Rectal smooth muscle tissue (tissue), 1 donor: ENCODE data around the gene BCL11A.

Experiments used
- H3K27ac ChIP-seq: one replicate; pipeline ENCODE4 v1.7.0; 2013; ENCODE audit warnings: low read depth, low read length, inconsistent platforms
- H3K27me3 ChIP-seq: one replicate; pipeline ENCODE4 v1.7.0; 2013; ENCODE audit warnings: low read length; ENCODE audit not compliant: control insufficient read depth, insufficient read depth
- H3K36me3 ChIP-seq: one replicate; pipeline ENCODE4 v1.7.0; 2013; ENCODE audit warnings: low read length; ENCODE audit not compliant: control insufficient read depth, insufficient read depth
- H3K4me1 ChIP-seq: one replicate; pipeline ENCODE4 v1.7.0; 2013; ENCODE audit warnings: low read length; ENCODE audit not compliant: control insufficient read depth, insufficient read depth
- H3K4me3 ChIP-seq: one replicate; pipeline ENCODE4 v1.7.0; 2013; ENCODE audit warnings: low read length
- H3K9ac ChIP-seq: one replicate; pipeline ENCODE4 v1.7.0; 2013; ENCODE audit warnings: low read length

BCL11A gene

GRCh38 chr2:60556576-60557485 is 3.4 kb upstream of the BCL11A start:
- H3K27me3 ChIP-seq, result no peaks in the 10 kb centered on the region
- no peak overlapping the region for H3K9ac ChIP-seq
- no peaks in the 10 kb centered on the region for H3K36me3 ChIP-seq
- peak overlapping the region; percentile 60 for H3K4me3 ChIP-seq
- no peak overlapping the region for H3K27ac ChIP-seq
- no peaks in the 10 kb centered on the region for H3K4me1 ChIP-seq

- H3K4me1 ChIP-seq, result no peaks in the 10 kb centered on the region
- H3K4me3 ChIP-seq, result peak overlapping the region; percentile 60
- no peaks in the 10 kb centered on the region for H3K36me3 ChIP-seq
- H3K9ac ChIP-seq, result no peak overlapping the region
- no peak overlapping the region for H3K27ac ChIP-seq
- H3K27me3 ChIP-seq, result no peaks in the 10 kb centered on the region
Observed at GRCh38 chr2:60556175-60556574, 2.7 kb upstream of the BCL11A start.

GRCh38 chr2:60555783-60556139 is 2.3 kb upstream of the BCL11A start:
- Histone ChIP-seq H3K36me3 (no peaks in the 10 kb centered on the region), H3K4me3 (peak overlapping the region; percentile 60), H3K4me1 (no peaks in the 10 kb centered on the region), H3K27me3 (no peaks in the 10 kb centered on the region), H3K27ac (peak overlapping the region; percentile 85), H3K9ac (no peak overlapping the region)

- Histone ChIP-seq H3K9ac (peak overlapping the region; percentile 6), H3K36me3 (no peaks in the 10 kb centered on the region), H3K4me1 (no peaks in the 10 kb centered on the region), H3K27me3 (no peaks in the 10 kb centered on the region), H3K4me3 (peak overlapping the region; percentile 60), H3K27ac (peak overlapping the region; percentile 85)
Observed at GRCh38 chr2:60555066-60555782, 1.8 kb upstream of the BCL11A start.

- Histone ChIP-seq H3K4me3 (peak overlapping the region; percentile 60), H3K9ac (peak overlapping the region; percentile 6), H3K4me1 (no peaks in the 10 kb centered on the region), H3K36me3 (no peaks in the 10 kb centered on the region), H3K27me3 (no peaks in the 10 kb centered on the region), H3K27ac (peak overlapping the region; percentile 85)
Observed at GRCh38 chr2:60554646-60555065, 1.2 kb upstream of the BCL11A start.

- peak overlapping the region; percentile 16 for H3K9ac ChIP-seq
- H3K27ac ChIP-seq, result peak overlapping the region; percentile 85
- no peaks in the 10 kb centered on the region for H3K36me3 ChIP-seq
- H3K27me3 ChIP-seq, result no peaks in the 10 kb centered on the region
- no peaks in the 10 kb centered on the region for H3K4me1 ChIP-seq
- H3K4me3 ChIP-seq, result peak overlapping the region; percentile 60
Observed at GRCh38 chr2:60554074-60554645, 706 bp upstream of the BCL11A start.

- Histone ChIP-seq H3K4me3 (peak overlapping the region; percentile 87), H3K27ac (peak overlapping the region; percentile 85), H3K36me3 (no peaks in the 10 kb centered on the region), H3K27me3 (no peaks in the 10 kb centered on the region), H3K9ac (no peak overlapping the region), H3K4me1 (peaks cover 6% of the 10 kb centered on the region)
Observed at GRCh38 chr2:60552851-60553494, 481 bp downstream of the BCL11A start.

- peak overlapping the region; percentile 87 for H3K4me3 ChIP-seq
- H3K27ac ChIP-seq, result peak overlapping the region; percentile 85
- H3K27me3 ChIP-seq, result no peaks in the 10 kb centered on the region
- peaks cover 6% of the 10 kb centered on the region for H3K4me1 ChIP-seq
- no peak overlapping the region for H3K9ac ChIP-seq
- H3K36me3 ChIP-seq, result no peaks in the 10 kb centered on the region
Observed at GRCh38 chr2:60552078-60552850, 1.2 kb downstream of the BCL11A start.

- Histone ChIP-seq H3K27me3 (no peaks in the 10 kb centered on the region), H3K27ac (peak overlapping the region; percentile 68), H3K4me1 (peaks cover 10% of the 10 kb centered on the region)
Observed at GRCh38 chr2:60551240-60552077, 2.0 kb downstream of the BCL11A start.

GRCh38 chr2:60550984-60551239 is 2.5 kb downstream of the BCL11A start:
- no peaks in the 10 kb centered on the region for H3K27me3 ChIP-seq
- H3K4me1 ChIP-seq, result peaks cover 14% of the 10 kb centered on the region
- peak overlapping the region; percentile 87 for H3K4me3 ChIP-seq
- H3K9ac ChIP-seq, result no peak overlapping the region
- peak overlapping the region; percentile 83 for H3K27ac ChIP-seq
- no peaks in the 10 kb centered on the region for H3K36me3 ChIP-seq

More at GRCh38 chr2:60551240-60552077, 2.0 kb downstream of the BCL11A start:
- Histone ChIP-seq H3K9ac (no peak overlapping the region), H3K4me3 (peak overlapping the region; percentile 87), H3K36me3 (no peaks in the 10 kb centered on the region)
